A549 treated with dexamethasone at 1 μM for 4 hours (cell line): ENCODE results near the gene OCLN. TPM values are rescaled to one million over a fixed set of nuclear protein-coding genes. Genes with fewer than 3 reads are reported as not detected.

Experiments
- total RNA-seq: library from RNA; stranded (reverse); fragments of 200-300 nt; extraction: Qiagen RNA extraction; gene quantifications from 5 replicates; pipeline ENCODE4 v1.2.3, GENCODE V29; 2022

The OCLN gene
- total RNA-seq, result 10.8 to 12.9 TPM (median 10.9 TPM) in 5 replicates

GRCh38 chr5:69492391-69492922, at the start of gene OCLN:
Gene OCLN, plus strand, starts transcription at chr5:69492790. Its CDS starts 11,455 bp downstream, at chr5:69504245.

GRCh38 chr5:69559908-69560330, 67.3 kb downstream of the OCLN start, which contains the start of gene GTF2H2C:
Gene GTF2H2C, plus strand, starts transcription at chr5:69560191. Its CDS starts 4,942 bp downstream, at chr5:69565133.

Other genes starting within 250 kb of the OCLN start
- 3.1 to 4.2 TPM (median 3.4 TPM) in 5 replicates for gene CCDC125, start 160.0 kb upstream of the OCLN start, total RNA-seq
- gene AK6, start 123.3 kb upstream of the OCLN start, total RNA-seq, result 40.6 to 58.8 TPM (median 56.7 TPM) in 5 replicates
- 120 to 139 TPM (median 130 TPM) in 5 replicates for gene TAF9, start 123.3 kb upstream of the OCLN start, total RNA-seq
- gene RAD17, start 123.0 kb upstream of the OCLN start, total RNA-seq, result 15.3 to 18.9 TPM (median 16.5 TPM) in 5 replicates
- gene MARVELD2, start 77.7 kb upstream of the OCLN start, total RNA-seq, result 2.7 to 3.5 TPM (median 2.8 TPM) in 5 replicates
- gene GTF2H2C, start 67.4 kb downstream of the OCLN start, total RNA-seq, result 33.5 to 36.6 TPM (median 35.0 TPM) in 5 replicates